OCI-LY1 (cell line): ENCODE measurements around the gene CPNE1.

Experiments used
- CTCF ChIP-seq: fragments of 200-600 bp; sonication (generic), shearing (Covaris generic); IDR thresholded peaks from 2 replicates; pipeline ENCODE4 v1.5.1; 2017; ENCODE audit warnings: mild to moderate bottlenecking, antibody characterized with exemption, low read length, moderate library complexity, mixed read lengths
- EZH2 ChIP-seq: fragments of 200-600 bp; sonication (generic), shearing (Covaris generic); IDR thresholded peaks from 2 replicates; pipeline ENCODE4 v1.8.0; 2017; ENCODE audit warnings: borderline replicate concordance, mixed run types, mild to moderate bottlenecking, antibody characterized with exemption, low read length, moderate library complexity, mixed read lengths

- no peak for TF ChIP-seq CTCF
- no peak for TF ChIP-seq EZH2
These were observed 38.9 kb downstream of the CPNE1 start for GRCh38 chr20:35625584-35626385.
